Stimulated activated CD4-positive, alpha-beta T cell treated with anti-CD3 and anti-CD28 coated beads, Interleukin-4, amount 100 ng/mL, for 4 hours (primary cell): ENCODE data around the gene TCF15.
"Not testable (repeated sequence)": the region's sequence is repeated elsewhere in the genome, so short reads cannot be mapped to it uniquely, and the experiment has no call there.

ENCODE experiments used
- DNase-seq, 2 experiments: peaks; one replicate each; pipeline ENCODE4 v3.0.0-alpha.2; 2020

Gene TCF15

GRCh38 chr20:610130-611046 is at the start of gene TCF15:
Gene TCF15 (minus strand): TSS chr20:610309. CDS start chr20:610237, 72 bp downstream.
- peak in 1 of 2 experiments; percentile 20 for DNase-seq

- no peak for DNase-seq
Measured at GRCh38 chr20:658731-659291, 48.7 kb upstream of the TCF15 start.

- DNase-seq, result no peak
Measured at GRCh38 chr20:658202-658601, 48.1 kb upstream of the TCF15 start.

- DNase-seq, result no peak
Measured at GRCh38 chr20:655726-656624, 45.9 kb upstream of the TCF15 start.

GRCh38 chr20:654417-654750 is 44.3 kb upstream of the TCF15 start:
- no peak for DNase-seq

- DNase-seq, result no peak
Measured at GRCh38 chr20:653590-654416, 43.7 kb upstream of the TCF15 start.

- peak; percentile 81 to 87 for DNase-seq
Measured at GRCh38 chr20:653110-653589, 43.0 kb upstream of the TCF15 start, which contains the start of gene SRXN1. Gene SRXN1 (minus strand): TSS chr20:653200. CDS start chr20:653185, 15 bp downstream.

- no peak for DNase-seq
Measured at GRCh38 chr20:652615-653109, 42.6 kb upstream of the TCF15 start.

GRCh38 chr20:651713-652614 is 41.9 kb upstream of the TCF15 start:
- no peak for DNase-seq

GRCh38 chr20:650954-651353 is 40.8 kb upstream of the TCF15 start:
- DNase-seq, result no peak

- DNase-seq, result no peak
Measured at GRCh38 chr20:650281-650680, 40.2 kb upstream of the TCF15 start.

GRCh38 chr20:647479-648019 is 37.4 kb upstream of the TCF15 start:
- DNase-seq, result no peak

GRCh38 chr20:646868-647233 is 36.7 kb upstream of the TCF15 start:
- no peak for DNase-seq

- DNase-seq, result no peak
Measured at GRCh38 chr20:646107-646867, 36.2 kb upstream of the TCF15 start.

- peak; percentile 47 to 58 for DNase-seq
Measured at GRCh38 chr20:645318-646106, 35.4 kb upstream of the TCF15 start.

GRCh38 chr20:644692-645317 is 34.7 kb upstream of the TCF15 start:
- no peak for DNase-seq

GRCh38 chr20:642398-643174 is 32.5 kb upstream of the TCF15 start:
- DNase-seq, result no peak

- not testable (repeated sequence) for DNase-seq
Measured at GRCh38 chr20:642013-642397, 31.9 kb upstream of the TCF15 start.
